ENCODE results near the gene USP37. TPM values are rescaled to one million over a fixed set of nuclear protein-coding genes. Genes with fewer than 3 reads are reported as not detected.

USP37 gene
- total and polyA plus RNA-seq, 2 of the 4 experiments (the other 2 are of a cell fraction): 1.6 to 6.5 TPM

DNA sequence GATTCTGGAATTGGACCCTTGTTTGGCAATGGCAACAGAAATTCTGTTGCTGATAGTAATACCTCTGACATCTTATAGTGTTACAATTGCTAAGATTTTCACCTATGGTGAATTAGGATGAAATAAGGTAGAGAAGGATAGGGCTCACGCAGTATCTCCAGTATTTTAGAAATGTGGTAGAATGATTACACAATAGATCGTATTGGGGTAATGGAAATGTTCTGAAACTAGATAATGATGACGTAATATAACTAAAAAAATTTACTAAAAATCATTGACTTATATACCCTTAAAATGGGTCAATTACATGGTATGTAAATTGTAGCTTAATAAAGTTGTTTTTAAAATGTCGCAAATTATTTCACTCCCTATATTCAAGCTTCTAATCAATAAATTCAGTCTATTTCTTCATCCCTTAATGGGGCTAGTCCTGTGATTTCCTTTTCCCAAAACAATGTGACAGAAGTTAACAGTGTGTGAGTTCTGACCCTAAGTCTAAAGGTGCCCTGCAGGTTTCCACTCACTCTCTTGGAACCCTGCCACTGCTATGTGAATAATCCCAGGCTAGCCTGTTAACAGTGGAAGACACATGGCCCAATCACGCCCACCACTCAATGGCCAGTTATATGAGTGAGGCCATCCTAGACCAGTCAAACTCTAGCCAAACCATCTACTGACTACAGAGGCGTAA, 31.2 kb downstream of the USP37 start:
- H3K14ac ChIP-seq (replicated peaks; ENCODE audit: low read depth, low read length): no peak overlapping the region
- H3K79me1 ChIP-seq (ENCODE audit: low read depth in 1 of 2, low read length in 2 of 2): peaks cover 9 to 23% of the 10 kb centered on the region in 2 experiments
- H3K9ac ChIP-seq (ENCODE audit: low read depth, low read length): no peak overlapping the region
- no TSS peak for BruUV-seq (replicated peaks)
- no peak overlapping the region for H4K5ac ChIP-seq (ENCODE audit: low read depth, low read length)
- no peaks in the 10 kb centered on the region for H3K27me3 ChIP-seq (ENCODE audit: control insufficient read depth, insufficient read depth, low read length)
- ChIA-PET POLR2A (ENCODE audit: unreplicated experiment) (no interaction called here), CTCF (no interaction called here)
- no peaks in the 10 kb centered on the region; the same call in 1 of the 2 replicates for H3K9me1 ChIP-seq (ENCODE audit: insufficient read depth, low read length)
- no peak overlapping the region for H2BK120ac ChIP-seq (ENCODE audit: low read depth, low read length)
- no peak overlapping the region for H4K91ac ChIP-seq (ENCODE audit: insufficient read depth, low read depth, low read length)
- H4K20me1 ChIP-seq (ENCODE audit: insufficient read depth, low read length): no peaks in the 10 kb centered on the region
- no peak overlapping the region for H3K27ac ChIP-seq (ENCODE audit: insufficient read depth, low read length)
- no peak overlapping the region for H3K4me3 ChIP-seq (ENCODE audit: insufficient read depth, low read depth, low read length)
- no peaks in the 10 kb centered on the region for H3K9me3 ChIP-seq (ENCODE audit: control insufficient read depth, insufficient read depth, low read length)
- in situ Hi-C loops (cut with MboI; ENCODE audit: low sequenced_read_pairs) (no loop called here), intact Hi-C loops (cut with micrococcal nuclease) (no loop called here), dilution Hi-C loops (cut with HindIII; ENCODE audit: low sequenced_read_pairs, unreplicated experiment) (no loop called here)
- no peak overlapping the region for H3K4ac ChIP-seq (ENCODE audit: low read depth, low read length)
- peaks cover 3% of the 10 kb centered on the region for H3K4me1 ChIP-seq (ENCODE audit: control insufficient read depth, insufficient read depth, low read length)
- H2BK5ac ChIP-seq (ENCODE audit: low read depth, low read length, poor library complexity, severe bottlenecking): no peak overlapping the region
- no peak overlapping the region for H2BK15ac ChIP-seq (ENCODE audit: low read depth, low read length)
- H2BK20ac ChIP-seq (ENCODE audit: low read depth, low read length): no peak overlapping the region
- peak overlapping the region; percentile 76 for H2AK9ac ChIP-seq (replicated peaks; ENCODE audit: low read depth, low read length, poor library complexity)
- no peak overlapping the region for H4K8ac ChIP-seq (ENCODE audit: low read depth in 2 of 2, low read length in 2 of 2)
- H3K23ac ChIP-seq (ENCODE audit: low read depth, low read length): no peak overlapping the region; the same call in 1 of the 2 replicates
- H2AFZ ChIP-seq (replicated peaks; ENCODE audit: low read length, poor library complexity): no peak overlapping the region
- H3K18ac ChIP-seq (ENCODE audit: low read depth, low read length): no peak overlapping the region
- H2AK5ac ChIP-seq (ENCODE audit: low read depth, low read length): no peak overlapping the region
- WGBS, 2 experiments (ENCODE audit: extremely low coverage in 2 of 2, insufficient read length in 1 of 2): no CpG with 5 or more reads among the region's 6 CpGs
- ATAC-seq (ENCODE audit: low read depth) (no peak), DNase-seq (peak; percentile 17)
- H3K36me3 ChIP-seq (ENCODE audit: control insufficient read depth, insufficient read depth, low read length): peaks cover 19% of the 10 kb centered on the region
- H3K56ac ChIP-seq (ENCODE audit: extremely low read depth, insufficient read depth, low read length): no peak overlapping the region
- TF ChIP-seq RAD21 (IDR thresholded peaks at IDR 0.05; ENCODE audit: low read length) (no peak), CEBPB (IDR thresholded peaks at IDR 0.05; ENCODE audit: low read depth, low read length) (peak; percentile 67)
- H3K4me2 ChIP-seq (ENCODE audit: low read depth, low read length): no peak overlapping the region

Data from IMR-90 (cell line).